Adrenal gland (tissue), 12 donors: ENCODE results near the gene CDX2. TPM values are rescaled to one million over a fixed set of nuclear protein-coding genes. Genes with fewer than 3 reads are reported as not detected.

Experiments
- DNase-seq, 7 donors: peaks; one replicate each; pipeline ENCODE4 v3.0.0-alpha.2; 2019 to 2020
- H3K27ac ChIP-seq, 5 donors: fragments of 200-600 bp; sonication (generic) in 4 of 5; 1 replicate in 3 of 5; 2 replicates in 2 of 5; pipeline versions ENCODE4 v1.5.1 to v1.8.0; 2016 to 2020; ENCODE audit warnings: mild to moderate bottlenecking in 1 of 5
- H3K27me3 ChIP-seq: fragments of 200-600 bp; 2 replicates; pipeline ENCODE4 v1.8.0; 2021
- H3K36me3 ChIP-seq, 2 donors: fragments of 200-600 bp; replicated peaks in 1 of 2; 1 replicate in 1 of 2; 2 replicates in 1 of 2; pipeline versions ENCODE4 v1.5.1 to v1.8.0; 2018 to 2022
- H3K4me1 ChIP-seq, 2 donors: fragments of 200-600 bp; replicated peaks in 1 of 2; 1 replicate in 1 of 2; 2 replicates in 1 of 2; pipeline versions ENCODE4 v1.5.1 to v1.8.0; 2018 to 2021
- H3K4me3 ChIP-seq, 4 donors: fragments of 200-600 bp; sonication (generic) in 3 of 4; one replicate each; pipeline ENCODE4 v1.5.1; 2016 to 2018
- H3K9me3 ChIP-seq, 3 donors: fragments of 200-600 bp; sonication (generic) in 1 of 3; replicated peaks in 1 of 3; 1 replicate in 2 of 3; 2 replicates in 1 of 3; pipeline versions ENCODE4 v1.5.1 to v1.8.0; 2016 to 2021
- POLR2A ChIP-seq, 2 donors: fragments of 450-650 bp; IDR thresholded peaks; one replicate each; pipeline ENCODE4 v1.6.1; 2017; ENCODE audit warnings: antibody characterized with exemption in 2 of 2, mild to moderate bottlenecking in 2 of 2, moderate library complexity in 1 of 2
- WGBS, 4 donors: extraction: QIAGEN DNeasy Blood & Tissue Kit in 2 of 4; methylation state at CpG; one replicate each; pipeline versions ENCODE4 v1.1.5 to v1.1.7; 2013 to 2017; 5-methylcytosine and 5-hydroxymethylcytosine counted together
- intact Hi-C, 2 donors: fragments of 100-400 bp; cut with DNase I; formaldehyde crosslinking; loops; one replicate each; pipeline versions ENCODE4 v1.14.1 to v1.15.0; 2022 to 2023
- polyA plus RNA-seq, 3 donors: library from polyadenylated mRNA; stranded (reverse); fragments of 200-250 nt in 2 of 3; fragments of 350-450 nt in 1 of 3; fragmentation: Illumina TruSeq in 1 of 3; extraction: RNeasy Lipid Tissue Mini Kit (QIAGEN cat#74804) in 1 of 3; gene quantifications; one replicate each; pipeline ENCODE4 v1.2.3, GENCODE V29; 2013 to 2014
- small RNA-seq, 2 donors: library from RNA; depleted of rRNA; stranded (forward); fragments of <200 nt; gene quantifications; one replicate each; pipeline ENCODE3, GENCODE V24; 2016
- total RNA-seq, 9 donors: library from RNA; depleted of rRNA in 4 of 9; stranded (reverse); fragments of >200 nt in 4 of 9; fragments of 120-200 nt in 1 of 9; fragmentation: NEBNext Ultra II Directional in 1 of 9; extraction: Animal tissue kit (Norgen Biotek cat#: 25700) in 1 of 9; gene quantifications; one replicate each; pipeline versions ENCODE4 v1.1.0 to v1.2.4, GENCODE V29; 2013 to 2023
- TF ChIP-seq, protein P1 (sequence below), 6 experiments: fragments of 450-650 bp in 4 of 6; fragments of 200-600 bp in 2 of 6; sonication (generic) in 1 of 6; IDR thresholded peaks; 1 replicate in 5 of 6; 2 replicates in 1 of 6; pipeline versions ENCODE4 v1.5.1 to v1.8.0; 2016 to 2021; ENCODE audit warnings: antibody characterized with exemption in 6 of 6, mild to moderate bottlenecking in 2 of 6, moderate library complexity in 1 of 6
- donor health status: healthy with polysubstance abuse.
- donor health status: Bipolar disorder and iron deficiency.
- donor health status: DM: yes; HTN: yes; CAD: no.
- donor health status: DM: no; HTN: no; CAD: no.
- donor health status: DM: no; HTN: no; CAD: no.
- donor health status: DM: yes; HTN: yes; CAD: no.

CDX2 gene
- total and polyA plus RNA-seq, 12 donors, result 0.08 to 0.14 TPM; not detected in 10

DNA sequence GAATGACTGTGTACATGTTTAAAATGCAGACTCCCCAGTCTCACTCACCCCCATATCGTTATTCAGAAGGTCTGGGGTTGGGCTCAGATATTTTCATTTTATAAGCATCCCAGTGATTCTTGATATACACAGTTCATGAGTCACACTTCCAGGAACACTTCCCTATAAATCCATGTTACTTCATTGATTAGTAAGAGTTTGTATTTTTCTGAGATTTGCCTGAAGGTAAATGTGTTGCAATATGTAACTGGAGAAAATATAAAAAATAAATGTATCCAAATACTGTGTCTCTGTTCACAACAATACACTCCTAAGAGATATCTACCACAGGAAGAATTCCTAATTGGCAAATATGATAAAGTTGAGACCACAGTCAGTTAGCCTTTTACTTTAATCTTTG lies 56.0 kb downstream of the CDX2 start:
- H3K4me1 ChIP-seq, result no peaks in the 10 kb centered on the region
- intact Hi-C loops, result no loop called here
- no peak overlapping the region for H3K4me3 ChIP-seq
- H3K27me3 ChIP-seq, result peaks cover 62% of the 10 kb centered on the region
- TF ChIP-seq POLR2A (IDR thresholded peaks at IDR 0.05), result no peak
- TF ChIP-seq, protein P1, sequence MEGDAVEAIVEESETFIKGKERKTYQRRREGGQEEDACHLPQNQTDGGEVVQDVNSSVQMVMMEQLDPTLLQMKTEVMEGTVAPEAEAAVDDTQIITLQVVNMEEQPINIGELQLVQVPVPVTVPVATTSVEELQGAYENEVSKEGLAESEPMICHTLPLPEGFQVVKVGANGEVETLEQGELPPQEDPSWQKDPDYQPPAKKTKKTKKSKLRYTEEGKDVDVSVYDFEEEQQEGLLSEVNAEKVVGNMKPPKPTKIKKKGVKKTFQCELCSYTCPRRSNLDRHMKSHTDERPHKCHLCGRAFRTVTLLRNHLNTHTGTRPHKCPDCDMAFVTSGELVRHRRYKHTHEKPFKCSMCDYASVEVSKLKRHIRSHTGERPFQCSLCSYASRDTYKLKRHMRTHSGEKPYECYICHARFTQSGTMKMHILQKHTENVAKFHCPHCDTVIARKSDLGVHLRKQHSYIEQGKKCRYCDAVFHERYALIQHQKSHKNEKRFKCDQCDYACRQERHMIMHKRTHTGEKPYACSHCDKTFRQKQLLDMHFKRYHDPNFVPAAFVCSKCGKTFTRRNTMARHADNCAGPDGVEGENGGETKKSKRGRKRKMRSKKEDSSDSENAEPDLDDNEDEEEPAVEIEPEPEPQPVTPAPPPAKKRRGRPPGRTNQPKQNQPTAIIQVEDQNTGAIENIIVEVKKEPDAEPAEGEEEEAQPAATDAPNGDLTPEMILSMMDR (IDR thresholded peaks at IDR 0.05), result no peak
- no peak for DNase-seq
- no peak overlapping the region for H3K27ac ChIP-seq
- WGBS, 4 donors, result 59 to 76% (median 66%) methylated on average over 1 of the region's 1 CpG
- no peaks in the 10 kb centered on the region for H3K36me3 ChIP-seq
- H3K9me3 ChIP-seq, result no peaks in the 10 kb centered on the region

DNA sequence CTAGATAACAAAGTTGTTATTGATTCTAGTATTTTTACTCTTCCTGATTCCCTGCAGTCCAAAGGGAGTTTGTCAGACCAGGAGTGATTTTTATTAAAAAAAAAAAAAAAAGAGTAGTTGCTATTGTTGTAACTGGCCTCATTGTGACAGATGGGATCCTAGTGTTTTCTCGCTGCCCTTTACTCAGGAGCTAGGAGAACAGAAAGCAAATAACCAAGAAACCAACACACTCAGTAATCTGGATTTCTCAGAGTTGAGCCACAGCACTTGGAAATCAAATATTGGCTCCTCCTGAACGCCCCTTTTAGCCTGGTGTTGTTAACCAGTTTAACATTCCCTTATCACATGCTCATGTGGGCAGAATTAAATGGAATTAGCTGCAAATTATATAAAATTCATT lies 57.6 kb downstream of the CDX2 start:
- no peaks in the 10 kb centered on the region for H3K9me3 ChIP-seq
- H3K27ac ChIP-seq, result no peak overlapping the region
- no peak for TF ChIP-seq POLR2A (IDR thresholded peaks at IDR 0.05)
- TF ChIP-seq, protein P1 (IDR thresholded peaks at IDR 0.05), result no peak
- 30 to 44% (median 40%) methylated on average over 2 of the region's 2 CpGs for WGBS, 4 donors
- H3K27me3 ChIP-seq, result peaks cover 52% of the 10 kb centered on the region
- H3K4me1 ChIP-seq, result no peaks in the 10 kb centered on the region
- H3K4me3 ChIP-seq, result no peak overlapping the region
- intact Hi-C loops, result no loop called here
- no peaks in the 10 kb centered on the region for H3K36me3 ChIP-seq
- no peak for DNase-seq

Small RNAs within 50 kb of the gene (small RNA-seq; reads per million reads assigned to genes)
- gene ATP5F1EP2 (0 reads per million in 2 donors), gene RN7SL272P (0 reads per million in 2 donors)

Other genes starting within 250 kb of the CDX2 start
- not detected for gene GSX1, start 176.8 kb downstream of the CDX2 start, total RNA-seq
- not detected for gene GSX1, start 176.8 kb downstream of the CDX2 start, polyA plus RNA-seq
- gene PDX1, start 49.3 kb downstream of the CDX2 start, total RNA-seq, result not detected
- gene PDX1, start 49.3 kb downstream of the CDX2 start, polyA plus RNA-seq, result not detected
- gene URAD, start 19.4 kb upstream of the CDX2 start, total RNA-seq, result not detected
- gene URAD, start 19.4 kb upstream of the CDX2 start, polyA plus RNA-seq, result not detected
- gene FLT3, start 131.3 kb upstream of the CDX2 start, total RNA-seq, result 1 to 10 TPM in 1 of 9 donors, under 1 TPM in 8; 0.06 to 1.0 (median 0.27) TPM
- gene FLT3, start 131.3 kb upstream of the CDX2 start, polyA plus RNA-seq, result under 1 TPM; 0.13 to 0.64 (median 0.22) TPM
- 10 to 100 TPM; 15.2 to 31.4 (median 24.3) TPM for gene PAN3, start 169.2 kb upstream of the CDX2 start, total RNA-seq
- 10 to 100 TPM; 13.3 to 27.7 (median 16.4) TPM for gene PAN3, start 169.2 kb upstream of the CDX2 start, polyA plus RNA-seq